ENCODE data around the gene ST6GAL1.

ST6GAL1 gene

DNA sequence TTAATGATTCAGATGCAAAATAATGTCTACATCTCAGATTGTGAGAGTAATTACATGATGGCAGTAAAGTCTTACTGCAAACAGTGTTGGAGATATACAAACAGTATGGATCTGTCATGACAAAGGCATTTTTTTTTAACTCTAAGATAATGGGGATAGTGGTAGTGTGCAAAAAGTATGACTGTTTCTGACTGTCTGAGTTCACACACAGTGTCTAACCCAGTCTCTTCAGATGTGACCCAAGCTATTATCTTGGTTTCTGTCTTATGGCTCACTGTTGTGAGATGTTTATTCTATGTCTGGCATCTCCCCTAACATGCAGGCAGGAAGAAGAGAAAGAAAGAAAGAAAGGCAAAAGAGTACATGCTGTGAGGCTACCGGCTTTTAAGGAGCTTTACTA lies 191.9 kb downstream of the ST6GAL1 start:
- no peak for DNase-seq

DNA sequence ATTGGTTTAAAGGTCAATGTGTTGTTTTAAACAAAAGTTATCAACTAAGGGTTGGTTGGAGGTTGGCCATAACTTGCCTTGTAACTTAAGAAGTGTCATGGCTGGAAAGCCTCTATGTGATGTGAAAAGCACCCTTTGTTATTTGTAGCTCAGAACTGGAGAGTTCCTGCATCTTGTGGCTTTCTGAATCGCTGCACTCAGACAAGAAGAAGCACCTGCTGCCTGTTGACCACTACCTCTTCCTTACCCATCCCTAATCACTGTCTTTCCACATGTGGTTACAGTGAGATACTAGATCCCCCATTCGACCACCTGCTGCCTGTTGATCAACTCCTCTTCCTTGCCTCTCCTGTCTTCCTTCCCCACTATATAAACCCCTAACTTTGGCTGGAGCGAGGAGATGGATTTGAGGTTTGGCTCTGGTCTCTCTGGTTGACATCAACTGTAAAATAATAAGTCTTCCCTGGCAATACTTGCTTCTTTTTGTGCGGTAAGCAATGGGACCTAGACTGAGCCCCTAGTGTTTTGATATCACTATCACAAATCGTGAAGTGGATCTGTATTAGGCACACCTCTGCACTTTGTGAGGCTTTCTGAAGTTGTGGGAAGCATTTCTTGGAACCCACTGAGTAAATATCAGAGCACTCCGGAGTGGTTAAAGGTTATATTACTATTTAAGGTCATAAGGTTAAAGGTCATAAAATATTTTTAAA lies 195.1 kb downstream of the ST6GAL1 start:
- no peak for DNase-seq

Data from fibroblast of skin of scalp (primary cell).